ENCODE data around the gene THRB. TPM values are rescaled to one million over a fixed set of nuclear protein-coding genes. Genes with fewer than 3 reads are reported as not detected.

THRB gene
- total RNA-seq, 3 donors from 2014 or later, result not detected

GRCh38 chr3:24168977-24169376 is 325.7 kb downstream of the THRB start:
- ATAC-seq (no peak), DNase-seq (no peak)
- Mint-ChIP-seq H3K4me1 (ENCODE audit: low read depth) (no peaks in the 10 kb centered on the region), H3K36me3 (ENCODE audit: insufficient read depth) (no peaks in the 10 kb centered on the region), H3K9me3 (no peaks in the 10 kb centered on the region), H3K27me3 (ENCODE audit: low read depth) (peaks cover 2% of the 10 kb centered on the region), H3K4me3 (no peak overlapping the region)

DNA sequence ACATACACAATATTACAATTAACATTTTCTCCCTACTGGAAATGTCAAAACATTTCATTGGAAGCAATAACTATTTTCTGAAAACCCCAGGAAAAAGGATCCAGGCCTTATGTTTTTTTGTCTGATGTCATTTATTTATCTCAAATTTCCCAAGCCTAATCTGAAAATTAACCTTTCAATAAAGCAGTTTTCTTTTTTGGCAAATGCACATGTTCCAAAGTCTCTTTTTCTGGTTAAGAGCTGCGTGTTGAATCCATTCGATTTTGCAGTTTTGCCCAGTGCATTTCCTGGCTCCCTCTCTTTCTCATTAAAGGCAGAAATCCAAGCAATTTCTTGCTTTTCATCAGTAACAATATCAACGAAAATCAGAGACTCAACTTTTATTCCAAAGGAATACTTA is 327.2 kb downstream of the THRB start:
- Mint-ChIP-seq H3K4me3 (no peak overlapping the region), H3K27me3 (ENCODE audit: low read depth) (peaks cover 5% of the 10 kb centered on the region), H3K9me3 (no peaks in the 10 kb centered on the region), H3K4me1 (ENCODE audit: low read depth) (no peaks in the 10 kb centered on the region), H3K36me3 (ENCODE audit: insufficient read depth) (no peaks in the 10 kb centered on the region)
- DNase-seq, result no peak
- no peak for ATAC-seq

GRCh38 chr3:24166515-24166914 is 328.1 kb downstream of the THRB start:
- Mint-ChIP-seq H3K27me3 (ENCODE audit: low read depth) (peaks cover 5% of the 10 kb centered on the region), H3K4me3 (no peak overlapping the region), H3K9me3 (no peaks in the 10 kb centered on the region), H3K4me1 (ENCODE audit: low read depth) (no peaks in the 10 kb centered on the region), H3K36me3 (ENCODE audit: insufficient read depth) (no peaks in the 10 kb centered on the region)
- no peak for ATAC-seq
- no peak for DNase-seq

DNA sequence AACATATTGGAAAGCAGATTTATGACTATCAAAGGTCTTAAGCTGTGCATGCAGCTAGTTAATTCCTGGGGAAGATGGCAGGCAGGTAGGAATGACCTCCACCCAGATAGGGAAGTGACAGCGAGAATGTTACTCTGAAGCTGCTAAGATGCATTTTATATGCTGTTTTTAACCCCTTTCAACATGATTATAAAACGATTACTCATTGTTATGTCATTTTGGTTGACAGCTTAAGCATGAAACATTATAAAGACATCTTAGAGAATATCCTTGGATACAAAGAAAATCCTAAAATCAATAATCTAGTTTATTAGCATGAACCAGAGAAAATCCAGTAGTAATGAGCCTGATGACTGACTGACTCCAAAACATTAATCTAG is 329.1 kb downstream of the THRB start:
- no peaks in the 10 kb centered on the region for H3K4me1 Mint-ChIP-seq (ENCODE audit: low read depth)
- no peak for DNase-seq
- H3K27me3 Mint-ChIP-seq (ENCODE audit: low read depth), result peaks cover 5% of the 10 kb centered on the region
- H3K4me3 Mint-ChIP-seq, result no peak overlapping the region
- no peak for ATAC-seq
- H3K36me3 Mint-ChIP-seq (ENCODE audit: insufficient read depth), result no peaks in the 10 kb centered on the region
- H3K9me3 Mint-ChIP-seq, result no peaks in the 10 kb centered on the region

DNA sequence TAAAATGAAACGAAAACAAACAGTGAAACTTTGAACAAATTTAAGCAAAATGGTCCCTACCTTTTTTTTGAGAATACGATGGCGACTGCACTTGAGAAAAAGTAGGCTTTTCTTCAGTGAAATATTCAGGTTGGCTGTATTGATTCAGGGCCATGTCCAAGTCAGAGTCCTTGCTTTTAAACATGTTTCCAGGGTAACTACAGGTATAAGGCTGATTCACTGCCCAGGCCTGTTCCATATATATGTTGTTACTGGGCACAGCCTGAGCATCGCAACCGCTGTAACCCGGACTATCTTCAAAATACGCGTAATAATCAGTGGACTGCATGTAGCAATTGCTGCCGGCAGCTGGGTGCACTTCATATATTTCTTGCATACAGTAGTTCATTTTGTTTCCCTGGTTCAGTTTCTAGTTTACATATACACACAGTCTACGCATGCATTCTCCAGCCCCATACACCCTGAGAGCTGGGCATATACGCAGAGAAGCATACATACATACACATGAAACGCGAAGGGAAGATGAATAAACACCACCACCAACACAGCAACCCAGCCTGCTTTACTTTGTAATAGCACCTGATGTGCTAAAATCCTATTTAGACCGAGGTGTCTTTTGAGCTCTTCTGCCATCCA is 329.6 kb downstream of the THRB start:
- no peaks in the 10 kb centered on the region for H3K4me1 Mint-ChIP-seq (ENCODE audit: low read depth)
- H3K4me3 Mint-ChIP-seq, result no peak overlapping the region
- H3K27me3 Mint-ChIP-seq (ENCODE audit: low read depth), result peaks cover 8% of the 10 kb centered on the region
- H3K9me3 Mint-ChIP-seq, result no peaks in the 10 kb centered on the region
- no peak for DNase-seq
- H3K36me3 Mint-ChIP-seq (ENCODE audit: insufficient read depth), result no peaks in the 10 kb centered on the region
- no peak for ATAC-seq

DNA sequence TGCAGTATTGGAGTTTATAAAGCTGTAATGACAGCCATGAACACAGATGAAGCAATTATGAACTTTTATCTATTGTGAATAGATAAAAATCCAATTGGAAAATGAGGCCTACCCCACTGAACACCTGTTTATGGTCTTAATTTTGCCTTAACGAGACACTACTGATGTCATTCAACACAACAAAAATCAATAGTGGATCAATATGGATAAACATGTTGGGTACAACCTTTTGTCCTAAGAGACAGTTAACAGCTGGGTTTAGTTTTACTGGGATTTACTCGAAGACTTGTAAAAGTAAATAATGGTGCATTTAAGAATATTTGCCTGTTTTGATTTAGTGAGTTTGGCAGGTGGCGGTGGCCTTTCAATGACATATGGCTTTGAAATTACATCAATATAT is 331.7 kb downstream of the THRB start:
- Mint-ChIP-seq H3K4me3 (no peak overlapping the region), H3K9me3 (no peaks in the 10 kb centered on the region), H3K27me3 (ENCODE audit: low read depth) (peaks cover 13% of the 10 kb centered on the region)

GRCh38 chr3:24161841-24162240 is 332.8 kb downstream of the THRB start:
- Mint-ChIP-seq H3K4me1 (ENCODE audit: low read depth) (no peaks in the 10 kb centered on the region), H3K9me3 (no peaks in the 10 kb centered on the region)
- no peak for ATAC-seq

More for the DNA sequence above, 331.7 kb downstream of the THRB start:
- no peaks in the 10 kb centered on the region for H3K36me3 Mint-ChIP-seq (ENCODE audit: insufficient read depth)
- no peaks in the 10 kb centered on the region for H3K4me1 Mint-ChIP-seq (ENCODE audit: low read depth)
- no peak for DNase-seq
- no peak for ATAC-seq

GRCh38 chr3:24160424-24161095 is 334.1 kb downstream of the THRB start:
- peaks cover 13% of the 10 kb centered on the region for H3K27me3 Mint-ChIP-seq (ENCODE audit: low read depth)
- no peaks in the 10 kb centered on the region for H3K4me1 Mint-ChIP-seq (ENCODE audit: low read depth)
- no peak for ATAC-seq

More at GRCh38 chr3:24161841-24162240, 332.8 kb downstream of the THRB start:
- no peak overlapping the region for H3K4me3 Mint-ChIP-seq
- H3K36me3 Mint-ChIP-seq (ENCODE audit: insufficient read depth), result no peaks in the 10 kb centered on the region
- no peak for DNase-seq
- peaks cover 13% of the 10 kb centered on the region for H3K27me3 Mint-ChIP-seq (ENCODE audit: low read depth)

GRCh38 chr3:24158761-24159454 is 335.7 kb downstream of the THRB start:
- no peaks in the 10 kb centered on the region for H3K9me3 Mint-ChIP-seq
- H3K27me3 Mint-ChIP-seq (ENCODE audit: low read depth), result peaks cover 11% of the 10 kb centered on the region
- H3K4me1 Mint-ChIP-seq (ENCODE audit: low read depth), result no peaks in the 10 kb centered on the region
- H3K36me3 Mint-ChIP-seq (ENCODE audit: insufficient read depth), result no peaks in the 10 kb centered on the region
- ATAC-seq (no peak), DNase-seq (no peak)
- no peak overlapping the region for H3K4me3 Mint-ChIP-seq

More at GRCh38 chr3:24160424-24161095, 334.1 kb downstream of the THRB start:
- Mint-ChIP-seq H3K36me3 (ENCODE audit: insufficient read depth) (no peaks in the 10 kb centered on the region), H3K9me3 (no peaks in the 10 kb centered on the region), H3K4me3 (no peak overlapping the region)
- no peak for DNase-seq

DNA sequence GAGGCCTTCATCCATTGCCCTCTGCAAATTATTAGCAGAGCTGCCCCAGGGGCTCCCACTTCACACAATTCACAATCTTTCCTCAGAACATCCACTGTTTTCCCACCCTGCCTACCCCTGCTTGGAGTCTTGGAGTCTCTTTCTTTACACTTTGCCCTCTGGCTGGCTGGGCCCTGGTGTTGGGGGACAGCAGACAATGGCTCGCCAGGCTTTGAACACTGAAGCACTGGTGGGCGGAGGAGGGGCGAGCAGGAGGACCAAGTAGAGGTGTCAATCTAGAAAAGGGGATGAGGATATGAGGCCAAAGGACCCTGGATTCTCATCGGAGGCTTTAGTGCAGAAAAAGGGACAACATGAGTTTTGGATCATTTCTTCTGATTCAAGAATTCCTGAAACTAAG is 337.5 kb downstream of the THRB start:
- DNase-seq, result no peak
- no peak for ATAC-seq
- Mint-ChIP-seq H3K4me3 (no peak overlapping the region), H3K36me3 (ENCODE audit: insufficient read depth) (no peaks in the 10 kb centered on the region), H3K4me1 (ENCODE audit: low read depth) (no peaks in the 10 kb centered on the region), H3K9me3 (no peaks in the 10 kb centered on the region), H3K27me3 (ENCODE audit: low read depth) (peaks cover 8% of the 10 kb centered on the region)

DNA sequence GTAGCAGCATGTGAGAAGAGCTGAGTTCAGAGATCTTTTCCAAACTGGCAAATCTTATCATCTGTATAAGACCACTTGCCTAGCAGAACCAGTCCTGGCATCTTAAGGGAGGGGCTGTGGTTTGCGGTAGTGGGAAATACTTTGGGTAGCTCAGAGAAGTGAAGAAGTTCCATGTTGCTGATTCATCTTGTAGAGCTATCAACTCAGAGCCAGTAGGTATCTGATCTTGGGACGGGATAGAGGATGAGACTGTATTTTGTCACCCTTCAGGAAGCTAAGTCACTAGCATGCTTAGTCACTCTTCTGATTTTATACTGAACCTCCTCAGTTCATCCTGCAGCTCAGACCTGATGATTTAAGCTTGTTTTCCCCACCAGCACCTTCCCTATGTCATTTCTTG is 338.2 kb downstream of the THRB start:
- Mint-ChIP-seq H3K9me3 (no peaks in the 10 kb centered on the region), H3K4me3 (no peak overlapping the region), H3K36me3 (ENCODE audit: insufficient read depth) (no peaks in the 10 kb centered on the region), H3K4me1 (ENCODE audit: low read depth) (no peaks in the 10 kb centered on the region), H3K27me3 (ENCODE audit: low read depth) (peaks cover 8% of the 10 kb centered on the region)
- DNase-seq, result no peak
- peak; percentile 31 to 44 for ATAC-seq

GRCh38 chr3:24155276-24155675 is 339.4 kb downstream of the THRB start:
- DNase-seq (no peak), ATAC-seq (no peak)
- Mint-ChIP-seq H3K27me3 (ENCODE audit: low read depth) (peaks cover 7% of the 10 kb centered on the region), H3K4me3 (no peak overlapping the region), H3K4me1 (ENCODE audit: low read depth) (no peaks in the 10 kb centered on the region), H3K36me3 (ENCODE audit: insufficient read depth) (no peaks in the 10 kb centered on the region), H3K9me3 (no peaks in the 10 kb centered on the region)

DNA sequence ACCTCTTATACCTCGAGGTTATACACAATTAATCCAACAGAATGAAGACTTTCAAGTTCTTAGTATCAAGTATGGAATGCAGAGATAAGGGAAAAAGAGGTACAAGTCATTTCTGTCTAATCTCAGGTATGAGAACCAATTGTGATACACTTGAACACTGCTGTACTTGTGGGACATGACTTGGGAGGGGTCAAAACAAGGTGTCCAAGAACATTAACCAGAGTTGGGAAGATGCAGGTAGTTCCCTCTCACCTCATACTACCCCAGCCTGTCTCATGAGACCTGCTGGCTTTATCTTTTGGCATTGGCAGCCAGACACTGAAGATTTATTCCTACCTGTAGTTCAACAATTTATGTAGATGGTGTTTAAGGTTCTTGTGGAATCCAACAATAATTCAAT is 339.9 kb downstream of the THRB start:
- no peak for ATAC-seq
- Mint-ChIP-seq H3K27me3 (ENCODE audit: low read depth) (peaks cover 3% of the 10 kb centered on the region), H3K4me1 (ENCODE audit: low read depth) (no peaks in the 10 kb centered on the region)

DNA sequence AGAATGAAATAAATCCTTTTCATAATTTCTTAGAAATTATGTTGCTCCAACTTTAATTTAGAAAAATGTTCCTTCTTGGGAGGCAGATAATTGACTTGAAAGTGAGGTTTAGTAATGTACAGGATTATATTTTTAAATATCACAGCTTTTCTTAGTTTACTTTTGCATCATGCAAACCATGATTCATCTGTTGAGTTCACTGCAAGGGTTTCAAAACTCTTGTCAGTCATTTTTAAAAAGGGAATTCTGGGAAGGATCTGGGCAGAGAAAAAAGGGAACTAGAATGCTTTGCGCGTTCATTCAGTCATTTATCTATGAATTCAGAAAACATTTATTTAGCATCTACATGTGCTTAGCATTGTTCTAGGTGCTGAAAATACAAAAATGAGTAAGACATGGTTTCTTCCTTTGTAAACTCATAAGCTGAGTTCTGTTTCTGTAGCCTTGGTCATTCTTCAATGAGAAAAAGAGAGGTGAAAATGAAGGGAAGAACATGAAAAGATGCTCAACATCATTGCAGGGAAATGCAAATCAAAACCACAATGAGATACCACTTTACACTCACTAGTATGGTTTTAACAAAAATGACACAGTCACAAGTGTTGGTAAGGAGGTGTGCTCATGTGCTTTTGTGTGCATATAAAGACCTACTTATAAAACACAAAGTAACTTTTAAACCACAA is 340.5 kb downstream of the THRB start:
- Mint-ChIP-seq H3K27me3 (ENCODE audit: low read depth) (peaks cover 2% of the 10 kb centered on the region), H3K9me3 (no peaks in the 10 kb centered on the region), H3K4me1 (ENCODE audit: low read depth) (no peaks in the 10 kb centered on the region), H3K4me3 (no peak overlapping the region), H3K36me3 (ENCODE audit: insufficient read depth) (no peaks in the 10 kb centered on the region)
- DNase-seq (no peak), ATAC-seq (peak; percentile 66 to 75)

More for the DNA sequence above, 339.9 kb downstream of the THRB start:
- Mint-ChIP-seq H3K9me3 (no peaks in the 10 kb centered on the region), H3K4me3 (no peak overlapping the region), H3K36me3 (ENCODE audit: insufficient read depth) (no peaks in the 10 kb centered on the region)
- no peak for DNase-seq

Data from activated T-cell treated with anti-CD3 and anti-CD28 coated beads, Interleukin-2, amount 50 U/mL, for 4 hours (primary cell).